GM19238 (cell line): ENCODE measurements around the gene AMER2.

Experiments
- DNase-seq: peaks from one replicate; pipeline ENCODE4 v3.0.0; 2011; ENCODE audit warnings: low spot score; ENCODE audit not compliant: insufficient read length

AMER2 gene

GRCh38 chr13:25171517-25172302 lies at the start of gene AMER2:
AMER2 (minus strand) TSS chr13:25172288; CDS start chr13:25171619, 669 bp downstream.
- no peak for DNase-seq

DNA sequence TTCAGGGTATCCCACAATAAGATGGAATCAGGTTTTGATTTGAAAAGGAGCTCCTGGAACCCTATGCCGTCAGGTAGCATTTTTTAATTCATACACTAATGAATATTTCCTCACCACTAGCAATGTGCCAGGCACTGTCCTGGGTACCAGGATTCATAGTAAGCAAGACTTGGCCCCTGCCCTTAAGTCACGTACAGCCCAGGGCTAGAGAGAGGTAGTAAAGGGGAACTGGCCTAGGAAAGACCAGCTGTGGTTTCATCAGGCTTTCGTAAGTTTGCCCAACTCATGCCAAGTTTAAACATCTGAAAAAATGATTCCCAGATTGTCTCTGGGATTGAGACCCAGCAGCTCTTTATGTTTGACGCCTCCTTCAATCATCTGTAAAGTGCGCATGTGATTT lies 45.9 kb upstream of the AMER2 start:
- DNase-seq: no peak

DNA sequence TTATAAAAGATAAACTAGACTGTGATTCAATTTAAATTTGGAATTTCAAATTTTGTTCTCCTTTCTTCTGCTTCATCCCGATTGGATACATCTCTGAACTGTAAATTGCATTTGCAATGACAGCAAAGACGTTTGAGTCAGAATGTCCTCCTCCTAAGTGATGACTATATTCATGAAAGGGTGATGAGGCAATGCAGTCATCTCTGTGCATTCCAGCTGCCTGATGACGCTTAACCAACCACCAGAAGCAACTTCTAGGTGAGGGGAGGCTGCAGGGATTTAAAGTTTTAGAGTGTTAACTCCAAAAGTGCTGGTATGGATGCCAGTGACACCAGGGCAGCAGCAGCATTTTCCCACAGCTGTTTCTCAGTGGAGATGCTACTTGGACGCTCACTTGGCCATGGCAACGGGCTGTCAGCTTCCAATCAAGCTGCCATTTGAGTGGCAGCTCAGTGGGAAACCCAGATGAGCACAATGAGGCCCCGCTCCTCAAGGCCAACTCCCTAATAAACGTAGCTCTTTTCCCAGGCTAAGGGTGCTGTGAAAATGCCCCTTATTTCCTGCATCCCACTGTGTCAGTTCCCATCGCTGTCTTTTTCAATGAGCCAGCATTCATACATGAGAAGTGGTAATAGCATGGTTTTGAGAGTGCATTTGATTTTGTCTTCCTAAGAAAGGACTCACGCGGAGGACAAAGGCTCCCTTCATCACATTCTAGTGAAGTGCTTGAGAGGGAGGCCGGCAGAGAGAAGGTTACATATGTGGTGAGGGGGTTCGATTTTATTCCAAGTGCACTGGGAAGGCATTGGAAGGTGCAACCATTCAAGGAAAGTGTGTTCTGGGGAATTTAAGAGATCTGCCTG lies 45.2 kb upstream of the AMER2 start:
- DNase-seq: no peak

DNA sequence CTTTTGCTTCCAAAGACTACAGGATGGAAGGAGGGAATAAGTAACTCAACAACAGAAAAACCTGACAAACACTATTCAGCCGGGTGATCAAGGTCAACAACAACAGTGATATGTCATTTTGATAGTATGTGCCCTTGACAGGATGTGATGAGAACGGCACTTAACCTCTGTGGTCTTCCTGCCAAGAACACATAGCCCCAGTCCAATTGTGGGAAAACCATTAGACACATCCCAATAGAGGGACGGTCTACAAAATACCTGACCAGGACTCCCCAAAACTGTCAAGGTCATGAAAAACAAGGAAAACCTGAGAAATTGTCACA lies 43.1 kb upstream of the AMER2 start:
- no peak for DNase-seq

GRCh38 chr13:25214491-25215252 lies 42.6 kb upstream of the AMER2 start:
- no peak for DNase-seq

- DNase-seq: no peak
Observed at GRCh38 chr13:25213715-25214114, 41.6 kb upstream of the AMER2 start.

GRCh38 chr13:25210842-25211569 lies 38.9 kb upstream of the AMER2 start:
- DNase-seq: no peak

DNA sequence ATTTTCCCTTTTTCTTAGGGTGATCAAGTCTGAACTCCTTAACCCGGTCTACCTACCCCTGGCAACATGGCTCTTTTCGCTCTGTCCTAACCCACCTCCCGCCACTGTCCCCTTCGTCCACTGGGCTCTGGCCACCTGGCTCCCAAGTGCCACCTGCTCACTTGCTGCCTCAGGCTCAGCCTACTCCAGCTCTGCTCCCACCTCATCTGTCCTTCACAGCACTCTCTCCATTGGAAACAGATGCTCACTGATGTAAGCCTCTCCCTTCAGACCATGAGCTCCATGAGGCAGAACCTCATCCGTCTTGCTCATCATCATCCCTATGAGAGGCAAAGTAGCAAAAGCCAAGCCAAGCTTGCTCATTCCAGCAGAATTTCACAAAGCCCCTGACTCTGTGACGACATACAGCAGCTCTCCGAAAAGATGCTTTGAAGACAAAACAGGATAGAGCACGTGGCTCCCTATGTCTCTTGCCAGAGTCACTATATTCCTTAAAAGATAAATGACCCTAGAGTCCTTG lies 35.3 kb upstream of the AMER2 start:
- no peak for DNase-seq

DNA sequence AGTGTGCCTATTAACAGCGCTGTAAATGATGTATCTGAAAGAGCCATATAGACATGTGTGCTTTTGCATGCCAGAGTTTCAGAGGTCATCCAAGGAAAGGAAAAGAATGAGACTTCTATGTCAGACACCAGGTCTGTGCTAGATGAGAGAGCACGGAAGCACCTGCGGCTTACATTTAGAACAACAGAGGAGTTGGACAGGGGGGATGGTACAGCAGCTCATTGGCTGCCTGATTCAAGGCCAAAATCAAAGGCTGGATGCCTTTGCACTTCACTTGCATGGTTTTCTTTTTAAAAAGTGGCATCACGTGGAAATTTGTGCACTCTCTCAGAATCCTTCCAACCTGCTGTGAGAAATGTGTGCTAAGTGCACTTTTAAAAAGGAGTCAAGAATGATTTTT lies 32.8 kb upstream of the AMER2 start:
- DNase-seq: no peak

- DNase-seq: no peak
Observed at GRCh38 chr13:25203127-25203740, 31.1 kb upstream of the AMER2 start.

- no peak for DNase-seq
Observed at GRCh38 chr13:25200783-25201182, 28.7 kb upstream of the AMER2 start.

- no peak for DNase-seq
Observed at GRCh38 chr13:25198647-25199046, 26.6 kb upstream of the AMER2 start.

- DNase-seq: no peak
Observed at GRCh38 chr13:25196971-25197370, 24.9 kb upstream of the AMER2 start.

DNA sequence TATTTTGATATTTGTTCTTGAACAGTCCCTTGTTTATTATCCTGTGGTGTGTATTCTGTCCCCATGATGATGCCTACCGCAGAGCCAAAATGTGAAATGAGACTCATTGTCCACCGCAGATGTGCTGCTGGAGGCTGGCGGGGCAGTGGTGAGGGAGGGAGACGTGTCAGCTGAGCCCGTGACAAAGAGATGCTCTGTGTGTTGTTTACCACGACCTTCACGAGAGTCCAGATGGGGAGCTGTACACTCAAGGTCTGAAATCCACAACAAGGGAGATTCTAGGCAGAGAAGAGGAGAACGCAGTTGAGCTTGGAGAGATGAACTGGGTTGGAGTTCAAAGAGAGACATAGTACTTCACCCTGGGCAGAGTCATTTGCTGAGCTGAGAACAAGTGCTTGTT lies 20.8 kb upstream of the AMER2 start:
- no peak for DNase-seq

GRCh38 chr13:25192489-25192888 lies 20.4 kb upstream of the AMER2 start:
- no peak for DNase-seq

DNA sequence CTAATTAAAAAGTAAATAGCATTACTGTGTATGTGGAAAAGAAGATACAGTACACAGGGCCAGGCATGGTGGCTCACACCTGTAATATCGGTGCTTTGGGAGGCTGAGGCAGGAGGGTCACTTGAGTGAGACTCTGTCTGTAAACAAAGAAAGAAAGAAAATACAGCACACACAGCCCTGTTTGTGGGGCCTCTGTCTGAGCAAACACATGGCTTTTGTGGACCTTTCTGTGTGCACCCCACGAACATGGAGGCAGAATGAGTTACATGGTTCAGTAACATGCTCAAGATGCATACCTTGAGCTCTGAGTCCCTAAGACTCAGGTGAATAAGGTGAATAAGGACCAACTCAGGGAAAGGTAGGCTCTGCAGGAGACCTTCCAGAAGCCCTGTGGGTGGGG lies 20.0 kb upstream of the AMER2 start:
- no peak for DNase-seq

GRCh38 chr13:25190771-25191170 lies 18.7 kb upstream of the AMER2 start:
- DNase-seq: no peak

- DNase-seq: no peak
Observed at GRCh38 chr13:25190256-25190655, 18.2 kb upstream of the AMER2 start.

GRCh38 chr13:25187596-25187995 lies 15.5 kb upstream of the AMER2 start:
- no peak for DNase-seq

GRCh38 chr13:25186187-25186586 lies 14.1 kb upstream of the AMER2 start:
- DNase-seq: no peak

GRCh38 chr13:25181597-25181996 lies 9.5 kb upstream of the AMER2 start:
- no peak for DNase-seq
